ENCODE results near the gene PSAPL1. TPM values are rescaled to one million over a fixed set of nuclear protein-coding genes. Genes with fewer than 3 reads are reported as not detected.
A peak's percentile ranks its signal among the peaks of the same experiment; 100 is the strongest.

Gene PSAPL1
- total and polyA plus RNA-seq, 9 donors: 0.34 TPM; not detected in 8

GRCh38 chr4:7382634-7383014 lies 52.1 kb downstream of the PSAPL1 start:
- no peak overlapping the region for H3K27ac ChIP-seq
- peaks cover 8% of the 10 kb centered on the region for H3K4me1 ChIP-seq (ENCODE audit: insufficient read depth)
- no peaks in the 10 kb centered on the region for H3K9me3 ChIP-seq
- 55 to 64% (median 63%) methylated on average over 8 of the region's 8 CpGs for WGBS, 3 donors
- H3K27me3 ChIP-seq: no peaks in the 10 kb centered on the region
- H3K36me3 ChIP-seq: no peaks in the 10 kb centered on the region
- no peak overlapping the region for H3K4me3 ChIP-seq
- DNase-seq: peak in 2 of 5 donors; percentile 4 to 6
- intact Hi-C loops (cut with DNase I): no loop called here
- TF ChIP-seq, protein P1, sequence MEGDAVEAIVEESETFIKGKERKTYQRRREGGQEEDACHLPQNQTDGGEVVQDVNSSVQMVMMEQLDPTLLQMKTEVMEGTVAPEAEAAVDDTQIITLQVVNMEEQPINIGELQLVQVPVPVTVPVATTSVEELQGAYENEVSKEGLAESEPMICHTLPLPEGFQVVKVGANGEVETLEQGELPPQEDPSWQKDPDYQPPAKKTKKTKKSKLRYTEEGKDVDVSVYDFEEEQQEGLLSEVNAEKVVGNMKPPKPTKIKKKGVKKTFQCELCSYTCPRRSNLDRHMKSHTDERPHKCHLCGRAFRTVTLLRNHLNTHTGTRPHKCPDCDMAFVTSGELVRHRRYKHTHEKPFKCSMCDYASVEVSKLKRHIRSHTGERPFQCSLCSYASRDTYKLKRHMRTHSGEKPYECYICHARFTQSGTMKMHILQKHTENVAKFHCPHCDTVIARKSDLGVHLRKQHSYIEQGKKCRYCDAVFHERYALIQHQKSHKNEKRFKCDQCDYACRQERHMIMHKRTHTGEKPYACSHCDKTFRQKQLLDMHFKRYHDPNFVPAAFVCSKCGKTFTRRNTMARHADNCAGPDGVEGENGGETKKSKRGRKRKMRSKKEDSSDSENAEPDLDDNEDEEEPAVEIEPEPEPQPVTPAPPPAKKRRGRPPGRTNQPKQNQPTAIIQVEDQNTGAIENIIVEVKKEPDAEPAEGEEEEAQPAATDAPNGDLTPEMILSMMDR (IDR thresholded peaks at IDR 0.05): no peak
- TF ChIP-seq POLR2A (IDR thresholded peaks at IDR 0.05): no peak
- no peak for TF ChIP-seq EP300 (IDR thresholded peaks at IDR 0.05)

DNA sequence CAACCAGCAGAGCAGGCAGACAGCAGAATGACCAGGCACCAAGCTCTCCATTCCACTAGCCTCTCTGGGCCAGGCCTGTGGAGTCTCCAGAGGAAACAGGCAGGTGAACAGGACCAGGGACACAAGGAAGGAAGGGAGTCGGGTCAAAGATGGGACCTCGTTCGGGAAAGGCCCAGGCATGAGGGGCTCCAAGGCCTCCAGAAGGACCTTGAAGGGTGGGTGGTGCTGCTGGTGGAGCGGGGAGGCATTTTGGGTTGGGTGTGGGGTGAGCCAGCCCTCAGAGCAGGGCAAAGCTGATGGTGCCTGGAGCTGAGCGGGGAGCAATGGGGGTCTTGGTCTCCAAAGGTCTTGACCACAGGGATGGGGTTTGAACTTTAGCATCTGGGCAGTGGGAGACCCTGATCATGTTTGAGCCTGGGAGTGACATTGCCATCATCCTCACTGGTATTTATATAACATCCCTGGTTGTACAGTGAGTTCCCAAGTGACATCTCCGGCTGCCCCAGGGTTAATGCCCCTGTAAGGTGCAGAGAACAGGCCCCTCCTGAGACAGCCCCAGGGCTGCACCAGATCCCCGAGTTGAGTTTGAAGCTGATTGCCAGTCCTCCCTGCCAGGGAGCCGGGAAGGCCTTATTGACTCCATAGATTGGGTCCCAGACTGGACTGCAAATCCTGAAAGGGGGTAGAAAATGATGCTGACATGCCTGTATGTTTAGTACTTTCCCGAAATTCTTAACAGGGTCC lies 52.7 kb downstream of the PSAPL1 start:
- no peaks in the 10 kb centered on the region for H3K27me3 ChIP-seq
- peak in 3 of 5 donors; percentile 5 to 13 (median 7) for DNase-seq
- WGBS, 3 donors: 86 to 90% (median 89%) methylated on average over 9 of the region's 9 CpGs
- TF ChIP-seq POLR2A (IDR thresholded peaks at IDR 0.05) (no peak), EP300 (IDR thresholded peaks at IDR 0.05) (no peak)
- TF ChIP-seq, protein P1 (IDR thresholded peaks at IDR 0.05): no peak
- intact Hi-C loops (cut with DNase I): no loop called here
- H3K36me3 ChIP-seq: no peaks in the 10 kb centered on the region
- H3K4me3 ChIP-seq: no peak overlapping the region
- no peaks in the 10 kb centered on the region for H3K9me3 ChIP-seq
- no peak overlapping the region for H3K27ac ChIP-seq
- peaks cover 11% of the 10 kb centered on the region for H3K4me1 ChIP-seq (ENCODE audit: insufficient read depth)

DNA sequence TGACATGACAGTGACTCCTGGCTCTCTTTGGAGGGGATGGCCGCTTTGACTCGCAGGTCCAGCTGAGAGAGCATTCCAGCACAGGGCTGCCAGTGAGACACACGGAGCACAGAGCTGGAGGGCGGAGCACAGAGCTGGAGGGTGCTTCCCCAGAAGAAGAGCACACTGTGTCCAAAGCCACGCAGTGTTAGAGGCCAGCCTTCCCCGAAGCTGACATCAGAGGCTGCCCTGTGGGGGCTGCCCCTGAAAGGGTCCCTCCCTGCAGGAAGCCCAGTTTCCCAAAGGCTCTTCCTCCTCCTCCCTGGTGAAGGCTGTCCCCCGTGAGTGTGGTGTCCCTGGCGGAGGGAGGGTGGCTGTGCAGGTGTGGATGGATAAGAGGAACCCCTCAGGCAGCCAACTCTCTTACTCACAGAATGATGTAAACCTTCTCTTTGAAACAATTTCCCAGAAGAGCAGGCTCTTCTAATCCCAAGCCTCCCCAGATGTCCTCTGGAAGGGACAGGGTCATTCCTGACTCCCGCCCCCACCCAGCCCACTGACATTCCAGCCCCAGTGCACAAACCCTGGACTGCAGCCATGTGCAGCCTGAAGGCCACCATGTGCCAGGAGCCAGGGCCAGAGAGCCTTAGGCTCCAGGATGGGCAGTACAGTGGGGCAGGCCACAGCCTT lies 53.4 kb downstream of the PSAPL1 start:
- no peaks in the 10 kb centered on the region for H3K27me3 ChIP-seq
- no peak overlapping the region for H3K4me3 ChIP-seq
- TF ChIP-seq EP300 (IDR thresholded peaks at IDR 0.05) (no peak), POLR2A (IDR thresholded peaks at IDR 0.05) (no peak)
- TF ChIP-seq, protein P1 (IDR thresholded peaks at IDR 0.05): no peak
- H3K9me3 ChIP-seq: no peaks in the 10 kb centered on the region
- peak in 4 of 5 donors; percentile 7 to 44 (median 14) for DNase-seq
- intact Hi-C loops (cut with DNase I): no loop called here
- no peak overlapping the region for H3K27ac ChIP-seq
- no peaks in the 10 kb centered on the region for H3K36me3 ChIP-seq
- WGBS, 3 donors: 54 to 62% (median 56%) methylated on average over 9 of the region's 9 CpGs
- H3K4me1 ChIP-seq (ENCODE audit: insufficient read depth): peaks cover 13% of the 10 kb centered on the region

Small RNA genes lying within 50 kb of the gene (microRNA-seq; reads per million reads assigned to microRNA genes)
- gene MIR4274: 0 reads per million in 3 donors

Small RNA genes lying within 50 kb of the gene (small RNA-seq; reads per million reads assigned to genes)
- not detected for gene MIR4274

Other genes starting within 250 kb of the PSAPL1 start
- 10 to 100 TPM in 3 of 7 donors, 1 to 10 TPM in 3, under 1 TPM in 1; 0.60 to 23.9 (median 7.1) TPM for gene SORCS2, start 242.4 kb downstream of the PSAPL1 start, total RNA-seq
- 10 to 100 TPM in 1 of 2 donors, 1 to 10 TPM in 1; 3.9 to 10.9 TPM for gene SORCS2, start 242.4 kb downstream of the PSAPL1 start, polyA plus RNA-seq

Measured in ovary (tissue), 9 donors.